HG03103 (cell line): Measurements from ENCODE around the gene SORT1.

Source experiments
- ATAC-seq: cut with Tn5 transposase; IDR thresholded peaks from one replicate; pipeline ENCODE4 v1.9.1; 2021; ENCODE audit warnings: low read depth; ENCODE audit not compliant: unreplicated experiment

The SORT1 gene

DNA sequence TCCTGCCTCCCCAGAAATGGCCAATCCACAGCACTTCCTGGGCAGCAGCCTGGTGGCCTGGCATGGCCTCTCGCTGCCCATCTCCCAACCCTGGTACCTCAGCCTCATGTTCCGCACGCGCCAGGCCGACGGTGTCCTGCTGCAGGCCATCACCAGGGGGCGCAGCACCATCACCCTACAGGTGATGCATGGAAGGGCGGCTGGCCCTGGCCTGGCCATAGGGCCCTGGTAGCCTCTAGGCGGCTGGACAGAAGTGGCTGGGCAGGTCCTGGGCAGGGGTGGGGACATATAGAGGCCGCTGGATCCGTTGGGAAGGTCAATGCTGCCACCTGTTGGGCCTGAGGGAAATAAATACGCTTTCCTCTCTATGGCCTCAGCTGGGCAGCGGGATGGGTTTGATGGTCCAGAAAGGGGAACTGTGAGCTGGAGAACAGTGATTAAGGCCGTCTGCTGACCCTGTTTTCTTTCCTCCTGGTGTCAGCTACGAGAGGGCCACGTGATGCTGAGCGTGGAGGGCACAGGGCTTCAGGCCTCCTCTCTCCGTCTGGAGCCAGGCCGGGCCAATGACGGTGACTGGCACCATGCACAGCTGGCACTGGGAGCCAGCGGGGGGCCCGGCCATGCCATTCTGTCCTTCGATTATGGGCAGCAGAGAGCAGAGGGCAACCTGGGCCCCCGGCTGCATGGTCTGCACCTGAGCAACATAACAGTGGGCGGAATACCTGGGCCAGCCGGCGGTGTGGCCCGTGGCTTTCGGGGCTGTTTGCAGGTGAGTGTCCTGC lies 133.9 kb downstream of the SORT1 start:
- no peak for ATAC-seq

DNA sequence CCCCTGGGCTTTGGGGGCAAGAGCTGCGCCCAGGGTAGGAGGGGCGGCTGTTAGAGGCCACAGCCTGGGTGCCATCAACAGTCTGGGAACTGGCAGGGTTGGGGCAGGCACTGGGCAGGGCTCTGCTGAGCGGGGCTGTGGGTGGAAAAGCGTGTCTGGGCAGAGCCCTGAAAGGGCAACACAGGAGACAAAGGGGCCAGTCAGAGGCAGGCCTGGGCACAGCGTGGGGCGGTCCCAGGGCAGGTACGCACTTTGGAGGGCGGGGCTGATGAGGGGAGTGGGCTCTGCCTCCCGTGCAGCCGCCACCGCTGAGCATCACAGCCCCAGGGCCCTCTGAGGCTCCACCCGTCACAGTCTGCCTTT lies 134.5 kb downstream of the SORT1 start:
- no peak for ATAC-seq

DNA sequence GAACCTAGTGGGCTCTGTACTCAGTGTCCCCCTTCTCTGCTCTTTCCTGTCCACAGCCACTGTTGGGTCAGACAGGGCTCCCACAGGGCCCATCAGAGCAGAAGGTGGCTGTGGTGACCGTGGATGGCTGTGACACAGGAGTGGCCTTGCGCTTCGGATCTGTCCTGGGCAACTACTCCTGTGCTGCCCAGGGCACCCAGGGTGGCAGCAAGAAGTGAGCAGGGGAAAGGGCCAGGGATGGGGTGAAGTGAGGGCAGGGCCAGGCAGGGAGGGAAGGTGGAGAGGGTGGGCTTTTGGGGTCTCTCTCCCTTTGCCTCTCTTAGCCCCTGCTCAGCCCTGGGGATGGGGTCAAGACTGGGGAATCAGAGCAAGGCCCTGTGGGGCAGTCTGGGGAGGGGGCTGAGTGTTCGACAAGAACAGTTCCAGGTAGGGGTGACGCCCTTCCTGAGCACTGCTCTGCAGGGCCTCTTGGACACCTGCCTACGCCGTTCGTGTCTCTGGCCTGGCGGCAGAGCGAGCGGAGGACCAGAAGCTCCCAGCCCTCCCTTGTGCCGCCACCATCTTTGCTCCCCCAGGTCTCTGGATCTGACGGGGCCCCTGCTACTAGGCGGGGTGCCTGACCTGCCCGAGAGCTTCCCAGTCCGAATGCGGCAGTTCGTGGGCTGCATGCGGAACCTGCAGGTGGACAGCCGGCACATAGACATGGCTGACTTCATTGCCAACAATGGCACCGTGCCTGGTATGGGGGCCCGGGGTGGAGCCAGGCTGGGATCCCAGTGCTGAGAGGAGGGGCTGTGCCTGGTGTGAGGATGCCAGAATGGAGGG lies 135.3 kb downstream of the SORT1 start:
- ATAC-seq = no peak

DNA sequence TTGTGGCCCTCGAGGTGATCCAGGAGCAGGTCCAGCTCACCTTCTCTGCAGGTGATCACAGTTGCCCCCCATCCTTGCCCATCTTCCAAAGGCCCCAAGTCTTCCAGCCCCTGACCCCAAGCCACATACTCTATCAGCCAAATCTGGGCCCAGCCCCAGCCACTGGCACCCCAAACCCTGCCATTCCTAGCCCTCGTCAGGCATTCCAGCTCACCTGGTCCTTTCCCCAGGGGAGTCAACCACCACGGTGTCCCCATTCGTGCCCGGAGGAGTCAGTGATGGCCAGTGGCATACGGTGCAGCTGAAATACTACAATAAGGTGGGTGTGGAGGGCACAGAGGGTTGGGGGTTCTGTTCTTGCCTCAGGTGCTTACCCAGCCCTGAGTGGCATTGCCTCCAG lies 136.1 kb downstream of the SORT1 start:
- no peak for ATAC-seq

DNA sequence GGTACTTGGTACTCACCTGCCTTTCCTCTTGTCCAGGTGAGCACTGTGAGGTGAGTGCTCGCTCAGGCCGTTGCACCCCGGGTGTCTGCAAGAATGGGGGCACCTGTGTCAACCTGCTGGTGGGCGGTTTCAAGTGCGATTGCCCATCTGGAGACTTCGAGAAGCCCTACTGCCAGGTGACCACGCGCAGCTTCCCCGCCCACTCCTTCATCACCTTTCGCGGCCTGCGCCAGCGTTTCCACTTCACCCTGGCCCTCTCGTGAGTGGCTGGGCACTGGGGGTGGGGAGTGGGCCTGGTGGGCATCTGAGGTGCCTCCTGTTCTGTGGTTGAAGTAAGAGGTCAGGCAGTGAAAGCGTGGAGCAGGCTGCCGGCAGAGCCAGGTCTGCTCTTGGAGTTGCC lies 136.7 kb downstream of the SORT1 start:
- no peak for ATAC-seq

DNA sequence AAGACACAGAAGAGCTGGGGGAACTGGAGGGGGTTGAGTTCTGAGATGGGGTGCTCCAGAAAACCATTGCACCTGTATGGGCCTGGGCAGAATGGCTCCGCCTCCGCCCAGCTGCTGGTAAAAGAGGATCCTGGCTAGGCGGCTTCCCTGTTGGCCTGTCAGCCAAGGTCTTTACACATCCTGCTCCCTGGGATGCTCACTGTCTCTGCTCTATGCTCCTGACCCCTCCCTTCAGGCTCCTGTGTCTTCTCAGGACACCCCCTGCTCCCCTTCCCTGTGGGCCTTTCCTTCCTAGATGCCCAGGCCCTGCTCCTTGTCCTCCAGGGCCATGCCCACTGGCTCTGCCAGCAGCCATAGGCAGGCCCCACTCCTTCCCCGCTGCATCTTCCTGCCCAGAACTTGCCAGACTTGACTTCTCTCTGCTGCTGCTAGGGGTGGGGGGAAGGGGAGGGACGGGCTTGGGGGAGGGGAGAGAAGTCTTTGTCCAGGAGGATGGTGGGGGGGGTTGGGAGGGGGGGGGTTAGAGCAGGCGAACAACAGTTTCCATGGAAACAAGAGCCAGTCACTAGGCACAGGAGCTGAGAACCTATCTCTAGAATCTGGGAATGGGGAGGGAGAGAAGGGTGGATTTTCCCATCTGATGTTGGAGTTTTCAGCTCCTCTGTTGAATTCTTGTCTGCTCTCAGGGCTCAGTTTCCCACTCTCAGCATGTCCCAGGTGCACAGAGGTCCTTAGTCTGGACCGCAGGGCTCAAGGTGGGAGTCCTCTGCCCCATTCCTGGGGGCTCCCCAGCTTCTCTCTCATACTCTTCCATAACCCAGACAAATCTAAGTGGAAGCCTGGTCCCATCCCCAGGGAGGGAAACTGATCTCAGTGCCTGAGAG lies 137.8 kb downstream of the SORT1 start:
- ATAC-seq = no peak
